Neural progenitor cell (in vitro differentiated cells): ENCODE data around the gene WDR76. TPM values are rescaled to one million over a fixed set of nuclear protein-coding genes. Genes with fewer than 3 reads are reported as not detected.
A peak's percentile ranks its signal among the peaks of the same experiment; 100 is the strongest.

Source experiments
- DNase-seq: peaks from one replicate; pipeline ENCODE4 v3.0.0-alpha.2; 2016; ENCODE audit warnings: low spot score
- H2AFZ ChIP-seq: fragments of 200-600 bp; sonication (generic); replicated peaks from 2 replicates; pipeline ENCODE4 v1.6.1; 2016; ENCODE audit warnings: antibody characterized with exemption
- H3F3A ChIP-seq: fragments of 200-600 bp; sonication (generic); 2 replicates; pipeline ENCODE4 v1.6.1; 2016; ENCODE audit warnings: antibody characterized with exemption, low read depth
- H3K27ac ChIP-seq: fragments of 200-600 bp; sonication (generic); 2 replicates; pipeline ENCODE4 v1.5.1; 2016; ENCODE audit warnings: mild to moderate bottlenecking
- H3K27me3 ChIP-seq: fragments of 200-600 bp; sonication (generic); 2 replicates; pipeline ENCODE4 v1.6.1; 2016; ENCODE audit warnings: mild to moderate bottlenecking, moderate library complexity
- H3K36me3 ChIP-seq: fragments of 200-600 bp; sonication (generic); 2 replicates; pipeline ENCODE4 v1.5.1; 2016
- H3K4me1 ChIP-seq: fragments of 200-600 bp; sonication (generic); 2 replicates; pipeline ENCODE4 v1.6.1; 2016; ENCODE audit warnings: mixed run types
- H3K4me2 ChIP-seq: fragments of 200-600 bp; sonication (generic); 2 replicates; pipeline ENCODE4 v1.6.1; 2016
- H3K4me3 ChIP-seq: fragments of 200-600 bp; sonication (generic); 2 replicates; pipeline ENCODE4 v1.5.1; 2016
- H3K79me2 ChIP-seq: fragments of 200-600 bp; sonication (generic); 2 replicates; pipeline ENCODE4 v1.6.1; 2016; ENCODE audit warnings: low read depth
- H3K9ac ChIP-seq: fragments of 200-600 bp; sonication (generic); 2 replicates; pipeline ENCODE4 v1.6.1; 2016
- H3K9me3 ChIP-seq: fragments of 200-600 bp; sonication (generic); 2 replicates; pipeline ENCODE4 v1.5.1; 2016; ENCODE audit warnings: low read depth
- H4K20me1 ChIP-seq: fragments of 200-600 bp; sonication (generic); 2 replicates; pipeline ENCODE4 v1.6.1; 2016; ENCODE audit warnings: low read depth
- H3K27ac Mint-ChIP-seq: 3 replicates; pipeline ENCODE4 v1.8.0; 2021; ENCODE audit warnings: mixed read lengths
- H3K27me3 Mint-ChIP-seq: 2 replicates; pipeline ENCODE4 v1.8.0; 2022; ENCODE audit warnings: low read depth, mild to moderate bottlenecking, inconsistent platforms, moderate library complexity, mixed read lengths; ENCODE audit not compliant: insufficient read depth
- H3K36me3 Mint-ChIP-seq: 3 replicates; pipeline ENCODE4 v1.8.0; 2021; ENCODE audit warnings: mixed read lengths
- H3K4me1 Mint-ChIP-seq: 3 replicates; pipeline ENCODE4 v1.8.0; 2021; ENCODE audit warnings: mixed read lengths
- H3K4me3 Mint-ChIP-seq: 3 replicates; pipeline ENCODE4 v1.8.0; 2021; ENCODE audit warnings: mild to moderate bottlenecking, moderate library complexity, mixed read lengths
- H3K9me3 Mint-ChIP-seq: 3 replicates; pipeline ENCODE4 v1.8.0; 2020; ENCODE audit warnings: mixed read lengths
- CTCF ChIP-seq: fragments of 200-600 bp; sonication (generic); IDR thresholded peaks from 2 replicates; pipeline ENCODE4 v1.5.1; 2017; ENCODE audit warnings: antibody characterized with exemption, mild to moderate bottlenecking
- EZH2 ChIP-seq: fragments of 200-600 bp; sonication (generic); IDR thresholded peaks from 2 replicates; pipeline ENCODE4 v1.6.1; 2017; ENCODE audit warnings: antibody characterized with exemption, mild to moderate bottlenecking, moderate library complexity
- EZH2phosphoT487 ChIP-seq: fragments of 200-600 bp; sonication (generic); IDR thresholded peaks from 2 replicates; pipeline ENCODE4 v1.6.1; 2017; ENCODE audit warnings: antibody characterized with exemption
- total RNA-seq: library from RNA; depleted of rRNA; stranded (reverse); fragments of >200 nt; gene quantifications from 2 replicates; pipeline ENCODE4 v1.2.3, GENCODE V29; 2015; ENCODE audit warnings: low replicate concordance

Gene WDR76
- total RNA-seq, 1 donor from 2014 or later: 32.6 TPM

GRCh38 chr15:43793647-43794046 lies 33.2 kb upstream of the WDR76 start:
- Histone ChIP-seq H3K27ac (no peak overlapping the region), H4K20me1 (peaks cover 38% of the 10 kb centered on the region), H3K27me3 (no peaks in the 10 kb centered on the region), H3K4me3 (peak overlapping the region; percentile 99), H3F3A (peaks cover 38% of the 10 kb centered on the region), H3K4me1 (peaks cover 13% of the 10 kb centered on the region), H3K36me3 (no peaks in the 10 kb centered on the region), H3K9me3 (no peaks in the 10 kb centered on the region), H3K4me2 (peak overlapping the region; percentile 94), H3K79me2 (peaks cover 31% of the 10 kb centered on the region), H3K9ac (no peak overlapping the region), H2AFZ (no peak overlapping the region)
- TF ChIP-seq CTCF: no peak
- TF ChIP-seq EZH2: no peak
- TF ChIP-seq EZH2phosphoT487: no peak
- Mint-ChIP-seq H3K27ac (peak overlapping the region; percentile 87), H3K4me1 (peaks cover 35% of the 10 kb centered on the region), H3K9me3 (no peaks in the 10 kb centered on the region), H3K36me3 (peaks cover 32% of the 10 kb centered on the region), H3K4me3 (peak overlapping the region; percentile 98), H3K27me3 (peaks cover 10% of the 10 kb centered on the region)
- DNase-seq: no peak

GRCh38 chr15:43794269-43795037 lies 32.3 kb upstream of the WDR76 start:
- Histone ChIP-seq H3K4me2 (no peak overlapping the region), H3K4me3 (no peak overlapping the region), H3K36me3 (no peaks in the 10 kb centered on the region), H3F3A (peaks cover 43% of the 10 kb centered on the region), H3K79me2 (peaks cover 31% of the 10 kb centered on the region), H3K4me1 (peaks cover 17% of the 10 kb centered on the region), H3K27ac (no peak overlapping the region), H4K20me1 (peaks cover 38% of the 10 kb centered on the region), H3K9me3 (no peaks in the 10 kb centered on the region), H3K9ac (no peak overlapping the region), H3K27me3 (no peaks in the 10 kb centered on the region), H2AFZ (no peak overlapping the region)
- H3K4me1 Mint-ChIP-seq: peaks cover 41% of the 10 kb centered on the region
- no peak for TF ChIP-seq EZH2
- no peak for TF ChIP-seq EZH2phosphoT487
- no peak for TF ChIP-seq CTCF
- H3K27ac Mint-ChIP-seq: no peak overlapping the region
- DNase-seq: no peak
- peak overlapping the region; percentile 98 for H3K4me3 Mint-ChIP-seq
- peaks cover 10% of the 10 kb centered on the region for H3K27me3 Mint-ChIP-seq
- H3K36me3 Mint-ChIP-seq: peaks cover 34% of the 10 kb centered on the region
- H3K9me3 Mint-ChIP-seq: no peaks in the 10 kb centered on the region

- Mint-ChIP-seq H3K4me1 (peaks cover 48% of the 10 kb centered on the region), H3K27ac (no peak overlapping the region), H3K4me3 (peak overlapping the region; percentile 98), H3K27me3 (peaks cover 10% of the 10 kb centered on the region), H3K9me3 (no peaks in the 10 kb centered on the region), H3K36me3 (peaks cover 35% of the 10 kb centered on the region)
- Histone ChIP-seq H3K4me1 (peaks cover 25% of the 10 kb centered on the region), H3K36me3 (no peaks in the 10 kb centered on the region), H2AFZ (no peak overlapping the region), H3K27me3 (no peaks in the 10 kb centered on the region), H3K9me3 (no peaks in the 10 kb centered on the region), H3K4me2 (no peak overlapping the region), H3F3A (peaks cover 50% of the 10 kb centered on the region), H3K79me2 (peaks cover 31% of the 10 kb centered on the region), H3K9ac (no peak overlapping the region), H4K20me1 (peaks cover 38% of the 10 kb centered on the region), H3K4me3 (no peak overlapping the region), H3K27ac (no peak overlapping the region)
- TF ChIP-seq CTCF: no peak
- no peak for DNase-seq
Measured at GRCh38 chr15:43795197-43795596, 31.6 kb upstream of the WDR76 start.
